Measurements from ENCODE around the gene CKS1B.
"Not testable (repeated sequence)": the region's sequence is repeated elsewhere in the genome, so short reads cannot be mapped to it uniquely, and the experiment has no call there.

CKS1B gene

GRCh38 chr1:154966111-154966510 lies 8.4 kb upstream of the CKS1B start:
- no peak for DNase-seq

- DNase-seq: no peak
Observed at GRCh38 chr1:154967331-154967950, 7.0 kb upstream of the CKS1B start.

- DNase-seq: no peak
Observed at GRCh38 chr1:154968731-154969130, 5.8 kb upstream of the CKS1B start.

DNA sequence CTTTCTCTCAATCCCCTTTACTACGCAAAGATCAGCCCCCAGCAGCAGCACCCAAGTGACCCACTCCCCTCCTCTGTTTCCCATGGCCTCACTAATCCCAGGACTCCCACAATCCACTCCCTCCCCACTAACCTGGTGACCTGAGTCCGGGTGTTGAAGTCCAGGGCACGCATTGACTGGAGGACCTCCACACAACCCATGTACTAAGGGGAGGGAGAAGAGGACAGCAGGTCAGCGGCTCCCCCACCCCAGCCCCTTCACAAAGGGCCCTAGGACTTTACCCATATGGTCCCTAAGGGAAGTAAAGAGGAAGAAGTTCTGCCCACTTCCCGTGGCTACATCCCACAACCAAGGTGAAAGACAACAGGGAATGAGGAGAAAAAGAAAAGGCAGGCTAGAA lies 5.2 kb upstream of the CKS1B start:
- DNase-seq: no peak

DNA sequence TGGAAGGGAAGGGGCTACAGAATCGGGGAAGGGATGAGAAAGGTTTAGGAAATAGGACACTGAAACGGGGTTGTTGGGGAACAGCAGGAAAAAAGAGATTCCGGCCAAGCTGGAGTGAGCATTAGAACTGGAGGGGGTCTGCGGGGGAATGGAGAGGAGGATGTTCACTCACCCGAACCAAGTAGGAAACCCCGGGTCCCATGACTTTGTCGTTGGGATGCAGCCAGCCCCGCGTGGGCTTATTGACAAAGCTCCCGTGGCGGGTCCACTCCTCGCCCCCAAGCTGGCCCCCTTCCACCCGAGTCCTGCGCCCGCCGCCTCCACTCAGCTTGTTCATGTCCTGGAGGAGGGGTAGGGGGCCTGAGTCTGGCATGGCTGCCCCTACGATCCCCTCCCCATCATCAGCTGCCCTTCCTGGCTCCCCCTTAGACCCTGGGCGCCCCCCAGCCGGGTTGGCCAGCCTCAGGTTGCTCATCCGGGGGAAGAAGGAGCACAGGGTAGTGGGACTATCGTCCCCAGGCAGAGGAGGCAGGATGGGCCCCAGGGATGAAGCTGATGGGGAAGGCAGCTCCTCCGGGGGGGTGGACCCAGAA lies 4.5 kb upstream of the CKS1B start:
- no peak for DNase-seq

GRCh38 chr1:154970631-154971340 lies 3.7 kb upstream of the CKS1B start, which contains the start of gene SHC1:
TSS of gene SHC1 (minus strand) at chr1:154970747. CDS start at chr1:154970526, 221 bp downstream.
- peak in 1 of 2 donors; percentile 66 for DNase-seq

DNA sequence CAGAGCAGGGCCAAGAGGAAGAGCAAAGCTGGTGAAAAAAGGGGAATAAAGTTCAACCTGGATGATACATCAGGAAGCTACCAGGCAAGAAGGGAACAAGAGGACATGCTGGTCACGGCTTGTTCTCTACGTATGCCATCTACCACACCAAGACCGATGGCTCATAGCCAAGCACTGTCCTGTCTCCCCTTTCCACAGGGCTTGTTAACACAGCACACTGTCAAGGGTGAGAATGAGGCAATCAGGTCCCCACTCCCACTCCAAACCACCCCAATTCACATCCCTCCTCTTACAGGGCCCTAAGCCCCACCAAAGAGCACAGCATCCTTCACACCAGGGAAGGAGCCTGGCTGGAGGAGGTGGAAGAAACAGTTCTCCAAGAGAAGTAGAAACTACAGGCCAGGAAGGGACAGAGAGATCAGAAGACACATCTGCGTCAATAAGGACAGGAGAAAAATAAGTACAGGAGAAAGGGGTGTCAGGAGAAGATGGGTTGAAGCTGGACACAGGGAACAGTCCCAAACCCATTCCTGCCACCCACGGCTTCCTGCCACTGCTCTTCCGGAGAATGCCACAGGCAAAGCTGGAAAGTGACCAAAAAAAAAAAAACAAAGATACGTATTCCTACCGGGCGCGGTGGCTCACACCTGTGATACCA lies 3.0 kb upstream of the CKS1B start:
- no peak for DNase-seq

DNA sequence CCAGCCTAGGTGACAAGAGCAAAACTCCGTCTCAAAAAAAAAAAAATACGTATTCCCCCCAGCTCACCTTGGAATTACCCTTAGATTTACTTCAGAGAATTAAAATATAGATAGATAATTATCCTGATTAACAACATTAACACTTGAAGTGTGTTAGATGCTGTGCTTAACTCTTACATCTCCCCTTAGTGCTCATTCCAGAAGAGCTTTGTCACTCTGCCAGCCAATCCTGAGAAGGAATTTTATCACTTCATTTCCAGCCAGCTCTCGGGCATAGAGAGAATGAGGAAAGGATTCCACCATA lies 2.3 kb upstream of the CKS1B start:
- DNase-seq: no peak

- no peak for DNase-seq
Observed at GRCh38 chr1:154972517-154973343, 1.8 kb upstream of the CKS1B start.

DNA sequence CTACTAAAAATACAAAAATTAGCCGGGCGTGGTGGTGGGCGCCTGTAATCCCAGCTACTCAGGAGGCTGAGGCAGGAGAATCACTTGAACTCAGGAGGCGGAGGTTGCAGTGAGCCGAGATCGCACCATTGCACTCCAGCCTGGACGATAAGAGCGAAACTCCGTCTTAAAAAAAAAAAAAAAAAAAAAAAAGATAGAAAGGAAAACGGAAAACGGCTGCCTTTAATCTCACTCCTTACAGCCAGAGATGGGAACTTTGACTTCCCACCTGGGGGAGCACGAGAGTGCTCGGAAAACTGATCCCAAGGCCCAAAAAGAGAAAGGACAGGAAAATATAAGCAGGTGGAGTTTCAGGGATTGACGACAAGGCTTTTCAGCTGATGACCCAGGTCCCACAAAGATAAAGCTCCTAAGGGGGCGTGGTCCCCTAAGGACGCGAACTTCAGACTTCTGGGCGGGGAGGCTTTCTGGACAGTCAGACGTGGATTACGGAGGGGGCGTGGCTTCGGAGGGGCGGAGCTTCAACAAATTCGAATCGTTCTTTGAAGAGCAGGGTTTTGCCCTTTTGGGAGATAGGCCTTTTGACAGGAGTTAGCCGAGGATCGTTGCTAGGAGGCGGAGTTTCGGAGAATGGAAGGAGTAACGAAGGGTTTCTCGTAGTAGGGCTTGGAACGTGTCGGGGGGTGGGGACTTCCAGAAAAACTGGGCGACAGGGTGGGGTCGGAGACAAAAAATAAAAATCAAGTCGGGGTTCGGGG lies 958 bp upstream of the CKS1B start:
- peak; percentile 93 to 94 for DNase-seq

DNA sequence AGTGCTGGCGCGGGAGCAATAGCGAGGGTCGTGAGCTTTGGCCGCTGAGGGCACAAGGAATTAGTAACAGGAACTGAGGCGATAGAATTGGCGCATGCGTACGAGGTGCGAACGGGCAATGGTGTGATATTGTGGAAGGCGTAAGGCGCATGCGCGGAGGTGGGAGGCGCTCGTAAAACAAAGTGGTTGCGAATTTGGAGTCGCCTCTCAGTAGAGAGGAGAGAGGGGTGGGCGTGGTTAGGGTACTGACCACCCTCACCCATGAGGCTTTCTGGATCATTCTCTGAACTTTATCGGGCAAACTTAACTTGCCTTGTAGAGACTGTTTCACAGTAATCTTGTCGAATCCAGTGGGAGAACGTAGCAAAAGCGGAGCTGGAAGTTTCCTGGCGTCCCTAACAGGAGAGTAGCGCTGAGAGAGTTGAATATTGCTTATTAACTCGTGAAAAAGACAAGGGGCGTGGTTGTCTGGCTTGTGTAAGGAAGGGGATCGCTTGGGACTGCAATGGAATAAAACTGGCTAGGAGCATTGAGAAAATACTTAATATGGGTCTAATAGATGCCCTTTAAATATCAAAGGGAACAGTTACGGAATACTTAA lies 427 bp downstream of the CKS1B start:
- peak; percentile 95 to 96 for DNase-seq

GRCh38 chr1:154975409-154976059 lies 1.1 kb downstream of the CKS1B start:
- DNase-seq: peak; percentile 55 to 56

DNA sequence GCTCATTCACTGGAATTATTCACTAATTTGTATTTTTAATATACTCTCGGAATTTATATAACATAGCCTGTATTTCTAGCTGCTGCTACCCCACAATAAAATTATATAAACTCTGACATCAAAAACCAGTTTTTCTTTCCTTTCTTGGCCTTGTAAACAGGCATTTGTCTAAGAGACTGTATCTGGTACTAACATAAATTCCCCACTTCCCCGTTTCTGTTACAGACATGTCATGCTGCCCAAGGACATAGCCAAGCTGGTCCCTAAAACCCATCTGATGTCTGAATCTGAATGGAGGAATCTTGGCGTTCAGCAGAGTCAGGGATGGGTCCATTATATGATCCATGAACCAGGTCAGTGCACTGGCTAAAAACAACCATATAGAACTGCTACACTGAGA lies 3.3 kb downstream of the CKS1B start:
- not testable (repeated sequence) for DNase-seq

DNA sequence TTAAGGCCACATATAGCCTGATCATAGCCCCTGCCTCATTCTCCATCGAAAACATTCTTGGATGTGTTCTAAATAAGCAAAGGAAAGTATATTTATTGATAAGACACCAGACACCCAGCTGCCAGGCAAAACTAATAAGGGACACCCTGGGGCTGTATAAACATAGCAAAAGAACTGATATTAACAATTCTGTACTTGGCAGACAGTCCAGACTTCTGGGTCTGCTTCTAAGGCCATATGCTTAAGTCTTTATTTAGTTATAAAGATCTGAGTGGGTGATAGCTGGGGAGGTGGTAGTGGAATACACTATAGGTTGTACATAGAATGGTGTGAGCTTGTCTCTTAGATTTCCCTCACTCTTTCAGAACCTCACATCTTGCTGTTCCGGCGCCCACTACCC lies 3.9 kb downstream of the CKS1B start:
- no peak for DNase-seq

DNA sequence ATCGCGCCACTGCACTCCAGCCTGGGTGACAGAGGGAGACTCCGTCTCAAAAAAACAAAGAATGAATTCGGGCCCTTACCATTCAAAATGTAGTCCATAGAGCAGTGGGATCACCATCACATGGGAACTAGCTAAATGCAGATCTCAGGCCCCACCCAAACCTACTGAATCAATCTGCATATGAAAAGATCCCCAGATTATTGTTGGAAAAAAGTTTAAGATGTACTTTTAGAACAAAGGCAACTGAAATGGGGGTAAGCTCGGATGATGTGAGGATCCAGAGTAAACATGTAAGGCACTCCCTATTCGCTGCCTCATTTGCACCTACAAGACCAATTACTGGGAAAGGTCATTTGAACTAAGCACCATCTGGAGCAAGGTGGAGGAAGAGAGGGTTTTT lies 7.9 kb downstream of the CKS1B start:
- no peak for DNase-seq

GRCh38 chr1:154982897-154983648 lies 8.6 kb downstream of the CKS1B start, which contains the start of gene FLAD1:
TSS of gene FLAD1 (plus strand) at chr1:154983344. CDS start at chr1:154983695, 351 bp downstream.
- peak; percentile 97 to 98 for DNase-seq

GRCh38 chr1:154983776-154984466 lies 9.4 kb downstream of the CKS1B start:
- no peak for DNase-seq

- DNase-seq: not testable (repeated sequence)
Observed at GRCh38 chr1:154986736-154987135, 12.3 kb downstream of the CKS1B start.

DNA sequence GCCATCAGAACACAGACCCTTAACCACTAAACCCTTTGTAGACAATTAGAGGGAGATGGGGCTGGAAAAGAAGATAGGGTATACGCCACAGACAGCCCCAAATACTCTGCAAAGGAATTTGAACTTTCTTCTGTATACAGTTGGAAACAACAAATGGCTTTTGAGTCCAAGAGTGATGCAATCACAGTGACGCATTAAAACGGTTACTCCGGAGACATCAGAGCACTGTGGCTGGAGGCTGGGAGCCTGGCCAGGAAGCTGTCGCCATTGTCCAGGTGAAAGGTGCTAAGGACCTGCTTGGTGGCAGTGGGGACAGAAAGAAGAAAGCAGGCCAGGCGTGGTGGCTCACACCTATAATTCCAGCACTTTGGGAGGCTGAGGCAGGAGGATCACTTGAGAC lies 12.8 kb downstream of the CKS1B start:
- no peak for DNase-seq

Data from CD4-positive, alpha-beta T cell treated with Interleukin-1 beta for 1 hour (primary cell).